Hepatic stellate cell (primary cell): ENCODE results near the gene ZDHHC6.
"Not testable (repeated sequence)": the region's sequence is repeated elsewhere in the genome, so short reads cannot be mapped to it uniquely, and the experiment has no call there.

Experiments used
- DNase-seq: peaks from one replicate; pipeline ENCODE4 v3.0.0; 2011; ENCODE audit warnings: low spot score

ZDHHC6 gene

GRCh38 chr10:112446855-112447619 is at the start of gene ZDHHC6, which contains the start of gene VTI1A:
TSS of gene ZDHHC6 (minus strand) at chr10:112446914. CDS start at chr10:112445436, 1,478 bp downstream.
TSS of gene VTI1A (plus strand) at chr10:112447215. CDS start at chr10:112447374, 159 bp downstream.
- peak; percentile 76 for DNase-seq

DNA sequence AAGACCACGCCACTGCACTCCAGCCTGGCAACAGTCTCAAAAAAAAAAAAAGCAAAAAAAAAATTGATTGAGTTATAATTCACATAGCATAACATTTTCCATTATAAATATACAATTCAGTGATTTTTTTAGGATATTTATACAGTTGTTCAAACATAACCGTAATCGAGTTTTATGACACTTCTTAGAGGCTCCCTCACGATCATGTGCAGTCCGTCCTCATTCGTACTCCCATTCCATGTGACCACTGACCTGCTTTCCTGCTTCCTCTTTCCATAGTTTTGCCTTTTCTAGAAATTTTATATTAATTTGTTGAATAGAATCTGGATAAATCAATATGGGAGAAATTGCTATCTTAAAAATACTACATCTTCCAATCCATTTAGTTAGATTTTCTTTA is 46.0 kb upstream of the ZDHHC6 start:
- DNase-seq, result no peak

DNA sequence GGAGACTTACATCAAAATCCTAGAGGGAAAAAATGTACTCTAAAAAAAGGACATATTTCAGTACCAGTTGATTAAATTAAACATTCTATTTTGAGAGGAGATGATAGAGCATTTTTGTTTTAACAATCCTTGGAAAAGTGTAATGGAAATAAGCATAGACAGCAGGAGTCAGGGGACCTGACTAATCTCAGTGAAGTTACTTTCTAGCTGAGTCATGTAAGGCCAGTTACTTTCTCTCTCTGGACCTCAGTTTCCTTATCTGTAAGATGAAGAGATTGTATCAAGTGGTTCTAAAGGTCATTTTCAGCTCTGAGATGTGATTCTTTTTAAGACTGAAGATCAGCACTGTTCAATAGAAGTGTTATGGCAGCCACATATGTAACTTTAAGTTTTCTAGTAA is 44.4 kb upstream of the ZDHHC6 start:
- DNase-seq, result peak; percentile 2

- DNase-seq, result no peak
Measured at GRCh38 chr10:112490545-112490944, 43.8 kb upstream of the ZDHHC6 start.

DNA sequence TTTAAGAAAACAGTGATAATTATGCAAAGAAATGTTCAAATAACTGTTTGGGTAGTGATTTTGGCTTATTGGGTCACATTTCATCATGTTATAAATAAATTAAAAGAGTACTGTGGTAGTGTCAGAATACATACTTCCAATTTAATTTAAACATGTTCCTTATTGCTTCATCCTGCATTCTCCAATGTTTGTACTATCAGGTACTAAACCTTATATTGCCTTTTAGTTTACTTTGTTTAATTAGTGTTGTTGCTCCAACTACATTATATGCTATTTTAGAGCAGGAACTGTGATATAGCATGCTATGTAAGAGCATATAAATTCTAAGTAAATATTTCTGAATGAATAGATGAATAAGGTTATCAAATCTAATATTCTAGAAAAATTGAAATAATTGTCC is 41.2 kb upstream of the ZDHHC6 start:
- no peak for DNase-seq

DNA sequence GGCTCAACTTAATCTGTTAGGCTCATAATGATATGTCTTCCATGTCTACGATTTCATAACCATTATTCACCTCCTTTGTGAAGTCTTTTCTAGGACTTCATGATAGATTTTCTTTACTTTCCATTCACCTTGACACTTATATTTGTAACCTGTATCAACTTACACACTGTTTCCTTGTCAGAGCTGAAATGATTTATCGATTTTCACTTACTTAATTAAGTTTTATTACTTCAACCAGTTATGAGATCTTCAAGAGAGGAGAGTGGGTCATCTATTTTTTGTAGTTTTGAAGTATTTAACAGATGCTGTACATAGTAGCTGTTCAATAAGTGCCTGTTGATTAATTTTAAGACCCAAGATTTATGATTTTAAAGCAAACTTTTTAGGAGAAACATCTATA is 37.7 kb upstream of the ZDHHC6 start:
- DNase-seq, result no peak

DNA sequence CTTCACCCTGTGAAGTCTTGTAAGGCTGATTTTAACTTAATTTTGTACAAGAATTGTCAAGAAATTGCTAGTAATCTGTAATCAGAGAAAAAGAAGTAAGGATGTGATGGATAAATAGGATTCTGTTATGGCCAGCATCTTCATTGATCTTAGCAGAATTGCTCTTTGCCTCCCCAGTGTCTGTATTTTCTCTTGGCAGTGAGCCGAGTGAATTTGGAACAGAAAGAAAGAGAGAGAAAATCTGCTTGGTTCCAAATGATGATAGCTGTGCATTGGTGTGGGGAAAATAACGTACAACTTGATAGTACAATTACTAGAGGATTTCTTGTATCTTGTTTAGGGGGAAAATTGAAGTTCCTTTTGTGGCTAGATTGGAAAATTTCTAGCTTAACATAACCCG is 34.9 kb upstream of the ZDHHC6 start:
- no peak for DNase-seq

DNA sequence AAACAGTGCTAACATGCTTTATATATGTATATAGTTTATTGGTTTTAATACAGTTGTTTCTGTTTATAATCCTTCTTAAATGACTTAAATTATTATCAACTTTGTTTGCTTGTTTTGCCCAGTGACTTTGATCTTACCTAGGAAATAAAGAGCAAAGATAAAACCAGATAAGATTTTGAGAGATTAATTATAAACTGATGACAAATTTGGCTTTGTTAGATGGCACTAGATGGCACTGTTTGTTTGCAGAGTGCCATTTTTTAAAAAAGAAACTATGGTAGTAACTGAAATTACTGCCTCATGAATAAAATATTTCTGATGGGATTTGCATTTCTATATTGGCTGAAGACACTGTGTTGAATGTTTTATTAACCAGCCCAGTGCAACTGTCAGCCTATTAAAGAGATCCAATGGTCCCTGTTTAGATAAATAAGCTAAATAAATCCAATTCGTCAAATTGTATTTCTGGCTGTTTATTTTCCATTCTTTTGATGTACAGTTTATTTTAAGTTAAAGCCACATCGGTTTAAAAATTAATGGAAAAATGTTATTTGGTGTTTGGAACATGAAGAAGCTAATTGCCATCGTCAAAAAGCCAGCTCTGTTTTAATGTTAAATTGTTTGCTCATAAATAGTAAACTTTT is 29.0 kb upstream of the ZDHHC6 start:
- no peak for DNase-seq

GRCh38 chr10:112471878-112472487 is 25.3 kb upstream of the ZDHHC6 start:
- DNase-seq, result peak; percentile 35

DNA sequence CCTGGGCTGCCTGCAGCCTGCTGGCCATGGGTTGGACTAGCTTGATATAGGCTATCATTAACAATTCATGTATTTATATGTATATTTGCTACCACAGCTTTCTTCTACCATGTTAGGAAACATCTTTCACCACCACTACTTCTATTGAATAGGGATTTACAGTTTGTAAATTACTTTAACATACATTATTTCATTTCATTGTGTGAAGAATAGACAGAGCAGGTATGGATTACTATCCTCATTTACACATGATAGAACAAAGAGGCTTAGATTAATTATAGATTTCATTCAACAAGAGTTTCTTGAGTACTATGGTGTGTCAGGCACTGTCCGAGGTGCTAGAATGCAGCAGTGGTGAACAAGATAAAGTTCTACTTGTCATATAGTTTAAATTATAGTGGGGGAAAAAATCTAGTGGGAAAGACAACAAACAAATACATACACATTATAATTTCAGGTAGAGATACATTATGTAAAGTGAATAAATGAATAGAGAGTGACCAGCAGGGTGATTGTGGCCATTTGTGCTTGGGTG is 20.9 kb upstream of the ZDHHC6 start:
- DNase-seq, result no peak

DNA sequence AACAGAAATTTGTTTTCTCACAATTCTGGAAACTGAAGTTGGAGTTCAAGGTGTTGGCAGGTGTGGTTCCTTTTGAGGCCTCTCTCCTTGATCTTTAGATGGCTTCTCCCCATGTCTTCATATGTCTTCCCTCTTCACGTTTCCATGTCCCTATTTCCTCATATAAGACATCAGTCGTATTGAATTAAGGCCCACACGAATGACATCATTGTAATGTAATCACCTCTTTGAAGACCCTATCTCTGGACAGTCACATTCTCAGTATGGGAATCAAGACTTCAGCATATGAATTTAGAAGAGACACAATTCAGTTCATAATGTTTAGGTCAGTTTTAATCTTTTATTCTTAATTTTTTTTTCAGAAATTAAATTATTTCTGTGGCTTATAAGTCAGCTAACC is 20.1 kb upstream of the ZDHHC6 start:
- no peak for DNase-seq

DNA sequence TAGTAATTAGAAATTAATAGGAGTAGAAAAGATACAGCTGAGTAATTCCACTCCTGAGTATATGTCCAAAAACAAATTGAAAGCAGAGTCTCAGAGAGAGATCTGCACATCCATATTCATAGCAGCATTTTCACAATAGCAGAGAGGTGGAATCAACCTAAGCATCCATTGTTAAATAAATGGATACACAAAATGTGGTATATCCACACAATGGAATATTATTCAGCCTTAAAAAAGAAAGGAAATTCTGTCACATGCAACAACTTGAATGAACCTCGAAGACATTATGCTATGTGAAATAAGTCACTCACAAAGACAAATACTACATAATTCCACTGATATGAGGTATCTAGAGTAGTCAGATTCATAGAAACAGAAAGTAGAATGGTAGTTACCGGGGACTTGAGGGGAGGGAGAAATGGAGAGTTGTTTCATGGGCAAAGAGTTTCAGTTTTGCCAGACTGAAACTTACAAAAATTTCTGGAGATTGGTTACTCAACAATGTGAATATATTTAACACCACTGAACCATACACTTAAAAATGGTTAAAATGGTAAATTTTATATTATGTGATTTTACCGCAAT is 18.7 kb upstream of the ZDHHC6 start:
- no peak for DNase-seq

DNA sequence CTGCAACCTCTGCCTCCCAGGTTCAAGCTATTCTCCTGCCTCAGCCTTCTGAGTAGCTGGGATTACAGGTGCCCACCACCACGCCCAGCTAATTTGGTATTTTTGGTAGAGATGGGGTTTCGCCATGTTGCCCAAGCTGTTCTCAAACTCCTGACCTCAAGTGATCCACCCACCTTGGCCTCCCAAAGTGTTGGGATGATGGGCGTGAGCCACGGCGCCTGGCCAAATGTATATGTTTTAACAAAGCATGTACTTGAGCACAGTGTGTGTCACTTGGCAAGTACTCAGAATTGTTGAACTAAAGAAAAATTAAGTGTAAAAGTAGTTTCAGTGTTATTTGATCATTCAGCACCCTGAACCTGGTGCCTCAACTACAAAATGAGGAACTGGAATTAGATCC is 17.4 kb upstream of the ZDHHC6 start:
- DNase-seq, result not testable (repeated sequence)

- DNase-seq, result no peak
Measured at GRCh38 chr10:112461029-112461887, 14.5 kb upstream of the ZDHHC6 start.

- no peak for DNase-seq
Measured at GRCh38 chr10:112460366-112460765, 13.7 kb upstream of the ZDHHC6 start.

DNA sequence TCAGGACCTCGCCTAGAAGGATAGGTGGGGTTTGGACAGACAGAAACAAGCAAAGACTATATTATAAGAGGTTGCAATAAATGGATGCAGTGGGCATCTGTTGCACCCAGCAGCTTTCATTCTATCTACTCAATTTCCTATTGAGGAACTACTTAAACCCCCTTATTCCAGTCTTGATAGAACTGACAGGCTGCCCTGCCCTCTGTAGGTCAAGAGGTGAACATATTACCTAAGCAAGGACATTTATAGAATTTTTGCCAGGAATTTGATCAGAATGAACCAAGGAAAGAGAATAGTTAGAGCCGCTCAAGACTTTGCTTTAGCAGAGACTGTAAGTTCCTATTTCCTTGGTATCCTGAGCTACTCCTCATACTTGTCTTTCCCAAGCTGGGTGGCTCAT is 9.8 kb upstream of the ZDHHC6 start:
- DNase-seq, result no peak

- no peak for DNase-seq
Measured at GRCh38 chr10:112454910-112455779, 8.4 kb upstream of the ZDHHC6 start.

GRCh38 chr10:112448888-112449287 is 2.2 kb upstream of the ZDHHC6 start:
- DNase-seq, result no peak

GRCh38 chr10:112447620-112447928 is 860 bp upstream of the ZDHHC6 start:
- DNase-seq, result no peak

DNA sequence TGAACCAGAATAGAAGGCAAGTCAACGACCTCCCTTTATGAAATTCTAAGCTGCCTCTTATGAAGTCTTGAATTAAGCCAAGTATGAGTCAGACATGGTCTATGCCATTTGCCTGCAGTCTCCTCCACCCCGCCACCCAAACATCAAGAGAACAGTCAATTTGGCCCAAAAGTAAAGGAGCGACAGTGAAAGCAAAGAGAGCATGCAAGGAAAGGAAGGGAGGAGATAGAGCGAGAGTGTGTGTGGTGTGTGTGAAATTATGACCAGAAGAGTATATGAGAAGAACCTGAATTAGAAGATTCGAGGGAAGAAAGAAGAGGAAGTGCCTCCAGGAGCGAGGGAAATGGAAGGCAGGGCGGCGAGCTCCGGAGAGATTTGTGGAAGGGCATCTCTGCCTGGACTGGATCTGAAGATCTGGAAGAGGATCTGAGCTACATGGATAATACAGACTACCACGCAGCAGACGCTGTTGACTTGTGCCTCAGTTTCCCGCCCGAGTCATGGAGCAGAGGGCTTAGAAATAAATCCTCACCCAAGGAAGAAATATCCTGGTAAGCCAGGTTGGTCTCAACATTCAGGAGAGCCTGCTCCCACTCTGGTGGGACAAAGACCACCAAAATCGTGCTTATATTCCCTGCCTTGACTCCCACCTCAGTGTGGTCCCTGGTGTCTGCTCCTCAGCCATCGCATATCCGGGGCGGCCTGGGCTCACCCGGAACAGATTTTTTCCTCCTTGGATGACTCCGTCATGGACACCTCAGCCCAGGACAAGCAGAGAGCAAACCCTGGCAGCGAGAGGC is 459 bp downstream of the ZDHHC6 start:
- DNase-seq, result no peak
